GM23248 (cell line): ENCODE measurements around the gene CYP2A6. TPM values are rescaled to one million over a fixed set of nuclear protein-coding genes. Genes with fewer than 3 reads are reported as not detected.

ENCODE experiments used
- DNase-seq: peaks from one replicate; pipeline ENCODE4 v3.0.0-alpha.2; 2015
- H2AFZ ChIP-seq: fragments of 200-600 bp; sonication (generic); 2 replicates; pipeline ENCODE4 v1.6.1; 2016; ENCODE audit warnings: antibody characterized with exemption
- H3F3A ChIP-seq: fragments of 200-600 bp; sonication (generic); 2 replicates; pipeline ENCODE4 v1.6.1; 2016; ENCODE audit warnings: mild to moderate bottlenecking, antibody characterized with exemption, mixed run types; ENCODE audit not compliant: insufficient read depth
- H3K27ac ChIP-seq: fragments of 200-600 bp; sonication (generic); 2 replicates; pipeline ENCODE4 v1.5.1; 2016; ENCODE audit warnings: mild to moderate bottlenecking
- H3K27me3 ChIP-seq: fragments of 200-600 bp; sonication (generic); replicated peaks from 2 replicates; pipeline ENCODE4 v1.6.1; 2016; ENCODE audit warnings: mild to moderate bottlenecking; ENCODE audit not compliant: insufficient read depth
- H3K36me3 ChIP-seq: fragments of 200-600 bp; sonication (generic); 2 replicates; pipeline ENCODE4 v1.6.1; 2016; ENCODE audit warnings: low read depth, mild to moderate bottlenecking
- H3K4me1 ChIP-seq: fragments of 200-600 bp; sonication (generic); 2 replicates; pipeline ENCODE4 v1.6.1; 2016; ENCODE audit warnings: mild to moderate bottlenecking; ENCODE audit not compliant: insufficient read depth
- H3K4me2 ChIP-seq: fragments of 200-600 bp; sonication (generic); one replicate; pipeline ENCODE4 v1.6.1; 2016; ENCODE audit warnings: mild to moderate bottlenecking; ENCODE audit not compliant: unreplicated experiment
- H3K4me3 ChIP-seq: fragments of 200-600 bp; sonication (generic); 2 replicates; pipeline ENCODE4 v1.5.1; 2016; ENCODE audit warnings: mild to moderate bottlenecking
- H3K79me2 ChIP-seq: fragments of 200-600 bp; sonication (generic); 2 replicates; pipeline ENCODE4 v1.6.1; 2016; ENCODE audit warnings: mild to moderate bottlenecking; ENCODE audit not compliant: insufficient read depth
- H3K9ac ChIP-seq: fragments of 200-600 bp; sonication (generic); 2 replicates; pipeline ENCODE4 v1.6.1; 2016; ENCODE audit warnings: mild to moderate bottlenecking
- H3K9me2 ChIP-seq: fragments of 200-600 bp; sonication (generic); 2 replicates; pipeline ENCODE4 v1.6.1; 2016; ENCODE audit warnings: mixed run types, mild to moderate bottlenecking, moderate library complexity; ENCODE audit not compliant: insufficient read depth
- H3K9me3 ChIP-seq: fragments of 200-600 bp; sonication (generic); one replicate; pipeline ENCODE4 v1.6.1; 2017; ENCODE audit warnings: low read depth
- H4K20me1 ChIP-seq: fragments of 200-600 bp; sonication (generic); 2 replicates; pipeline ENCODE4 v1.6.0; 2016; ENCODE audit not compliant: insufficient read depth
- EZH2 ChIP-seq: fragments of 200-600 bp; sonication (generic); IDR thresholded peaks from 2 replicates; pipeline ENCODE4 v1.6.1; 2018; ENCODE audit warnings: antibody characterized with exemption, mild to moderate bottlenecking; ENCODE audit not compliant: insufficient read depth, poor library complexity, severe bottlenecking
- EZH2phosphoT487 ChIP-seq: fragments of 200-600 bp; sonication (generic); IDR thresholded peaks from 2 replicates; pipeline ENCODE4 v1.6.1; 2018; ENCODE audit warnings: antibody characterized with exemption, moderate library complexity, mild to moderate bottlenecking, low read depth; ENCODE audit not compliant: insufficient read depth
- WGBS, 2 experiments: methylation state at CpG; one replicate each; pipeline ENCODE4 v1.1.6; 2015 to 2017; ENCODE audit warnings: low lambda C conversion rate in 2 of 2, low coverage in 1 of 2; ENCODE audit errors: missing lambda C conversion rate in 2 of 2; 5-methylcytosine and 5-hydroxymethylcytosine counted together
- in situ Hi-C: fragments of 300-500 bp; cut with MboI; formaldehyde crosslinking; loops from 2 replicates; pipeline ENCODE4 v1.15.0; 2020
- polyA plus RNA-seq: library from polyadenylated mRNA; unstranded; fragments of >200 nt; fragmentation: Nextera tagmentation; extraction: Ambion mirVana; gene quantifications from 2 replicates; pipeline ENCODE4 v1.2.1, GENCODE V29; 2016
- total RNA-seq: library from RNA; depleted of rRNA; stranded (reverse); fragments of >200 nt; shearing (Covaris generic); gene quantifications from 2 replicates; pipeline ENCODE4 v1.2.3, GENCODE V29; 2014

CYP2A6 gene
- total and polyA plus RNA-seq, 2 experiments from 2014 or later: not detected

DNA sequence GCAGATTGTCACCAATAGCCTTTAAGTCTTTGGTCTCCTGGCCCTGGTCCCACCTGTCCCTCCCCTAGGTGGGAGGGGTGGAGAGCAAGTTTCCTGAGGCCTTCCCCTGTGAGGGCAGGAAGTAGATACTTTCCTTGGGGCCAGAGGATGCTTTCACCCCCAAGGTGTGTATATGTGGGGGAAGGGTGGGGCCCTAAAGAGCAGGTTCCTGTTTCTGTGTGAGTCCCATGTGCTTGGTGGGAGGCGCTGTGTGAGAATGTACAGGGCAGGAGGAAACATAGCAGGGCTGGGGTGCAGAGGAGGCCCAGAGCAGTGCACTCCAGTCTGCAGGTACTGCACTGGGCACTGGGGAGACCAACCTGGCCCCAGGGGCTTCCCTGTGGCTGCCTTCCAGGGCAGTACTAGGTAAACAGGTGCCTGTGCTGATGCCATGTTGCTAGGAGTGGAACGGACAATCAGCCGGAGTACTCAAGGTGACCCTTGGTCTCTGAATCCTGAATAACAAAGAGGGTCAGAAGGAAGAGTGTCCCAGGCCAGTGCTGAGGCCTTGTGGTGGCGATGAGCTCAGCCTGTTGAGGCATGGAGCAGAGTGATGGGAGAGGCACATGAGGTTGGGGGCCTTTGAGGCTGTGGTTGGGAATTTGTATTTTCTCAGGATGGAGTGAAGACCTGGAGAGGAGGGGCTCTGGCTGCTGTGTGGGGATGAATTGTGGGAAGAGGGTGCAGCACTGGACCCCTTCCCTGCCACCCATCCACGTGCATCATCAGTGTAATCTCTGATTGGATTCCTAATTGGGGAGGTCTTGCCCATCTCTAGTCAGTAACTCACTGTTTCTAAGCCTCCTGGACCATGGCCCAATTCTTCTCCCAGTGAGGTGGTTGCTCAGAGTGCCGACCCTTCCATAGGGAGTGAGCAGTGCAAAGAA lies 46.1 kb downstream of the CYP2A6 start:
- Histone ChIP-seq H3K4me3 (no peak overlapping the region), H3K79me2 (peaks cover 97% of the 10 kb centered on the region), H3F3A (peaks cover 23% of the 10 kb centered on the region), H3K9ac (no peak overlapping the region), H3K4me2 (no peak overlapping the region), H3K9me3 (no peaks in the 10 kb centered on the region), H3K9me2 (no peaks in the 10 kb centered on the region), H4K20me1 (0 out of 2 replicates have a peak, but pooled peaks cover 4% of the 10 kb centered on the region), H3K36me3 (0 out of 2 replicates have a peak, but pooled peaks cover 9% of the 10 kb centered on the region), H2AFZ (no peak overlapping the region), H3K27ac (no peak overlapping the region), H3K27me3 (no peaks in the 10 kb centered on the region), H3K4me1 (peaks cover 30% of the 10 kb centered on the region)
- WGBS, 2 experiments: 75 to 78% methylated on average over 6 of the region's 6 CpGs
- in situ Hi-C loops: no loop called here
- DNase-seq: no peak
- no peak for TF ChIP-seq EZH2phosphoT487
- TF ChIP-seq EZH2: no peak

DNA sequence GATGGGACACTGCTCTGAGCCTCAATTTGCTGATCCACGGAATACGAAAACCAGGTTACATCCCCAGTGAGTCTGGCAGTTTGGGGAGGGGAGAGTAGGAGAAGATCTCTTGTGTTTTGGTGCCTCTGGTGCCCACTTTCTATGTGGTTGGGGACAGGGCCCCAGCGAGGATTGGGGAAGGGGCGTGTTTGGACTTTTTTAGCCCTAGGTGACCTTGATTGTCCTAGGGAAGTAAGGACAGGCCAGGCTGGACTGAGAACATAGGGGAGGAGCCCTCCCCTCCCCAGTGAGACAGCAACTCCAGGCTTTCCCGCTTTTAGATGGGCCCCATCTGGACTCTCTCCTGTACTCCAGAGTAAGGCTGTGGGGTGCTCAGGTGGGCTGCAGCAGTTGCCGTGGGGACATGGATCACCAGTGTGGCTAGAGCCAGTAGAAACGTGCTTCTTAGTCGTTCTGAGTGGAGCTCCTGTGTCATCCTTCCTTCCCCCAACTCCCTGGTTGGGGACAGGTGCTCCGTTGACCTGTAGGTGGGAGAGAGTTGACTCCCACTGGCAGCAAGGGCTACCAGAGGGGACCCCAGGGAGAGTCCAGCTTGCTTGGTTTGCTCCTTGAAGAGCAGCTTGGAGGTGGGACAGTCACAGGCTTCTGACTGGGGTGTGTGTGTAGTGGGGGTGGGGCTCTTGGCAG lies 46.9 kb downstream of the CYP2A6 start:
- Histone ChIP-seq H3K36me3 (0 out of 2 replicates have a peak, but pooled peaks cover 9% of the 10 kb centered on the region), H4K20me1 (0 out of 2 replicates have a peak, but pooled peaks cover 4% of the 10 kb centered on the region), H2AFZ (no peak overlapping the region), H3K4me2 (peak overlapping the region; percentile 51), H3K9ac (peak overlapping the region; percentile 90), H3K4me1 (peaks cover 30% of the 10 kb centered on the region), H3K27me3 (no peaks in the 10 kb centered on the region), H3K9me3 (no peaks in the 10 kb centered on the region), H3F3A (peaks cover 24% of the 10 kb centered on the region), H3K27ac (peak overlapping the region; percentile 35), H3K79me2 (peaks cover 92% of the 10 kb centered on the region), H3K4me3 (peak overlapping the region; percentile 54), H3K9me2 (no peaks in the 10 kb centered on the region)
- in situ Hi-C loops: no loop called here
- no peak for TF ChIP-seq EZH2
- TF ChIP-seq EZH2phosphoT487: no peak
- no peak for DNase-seq
- WGBS, 2 experiments: 49 to 56% methylated on average over 9 of the region's 9 CpGs

DNA sequence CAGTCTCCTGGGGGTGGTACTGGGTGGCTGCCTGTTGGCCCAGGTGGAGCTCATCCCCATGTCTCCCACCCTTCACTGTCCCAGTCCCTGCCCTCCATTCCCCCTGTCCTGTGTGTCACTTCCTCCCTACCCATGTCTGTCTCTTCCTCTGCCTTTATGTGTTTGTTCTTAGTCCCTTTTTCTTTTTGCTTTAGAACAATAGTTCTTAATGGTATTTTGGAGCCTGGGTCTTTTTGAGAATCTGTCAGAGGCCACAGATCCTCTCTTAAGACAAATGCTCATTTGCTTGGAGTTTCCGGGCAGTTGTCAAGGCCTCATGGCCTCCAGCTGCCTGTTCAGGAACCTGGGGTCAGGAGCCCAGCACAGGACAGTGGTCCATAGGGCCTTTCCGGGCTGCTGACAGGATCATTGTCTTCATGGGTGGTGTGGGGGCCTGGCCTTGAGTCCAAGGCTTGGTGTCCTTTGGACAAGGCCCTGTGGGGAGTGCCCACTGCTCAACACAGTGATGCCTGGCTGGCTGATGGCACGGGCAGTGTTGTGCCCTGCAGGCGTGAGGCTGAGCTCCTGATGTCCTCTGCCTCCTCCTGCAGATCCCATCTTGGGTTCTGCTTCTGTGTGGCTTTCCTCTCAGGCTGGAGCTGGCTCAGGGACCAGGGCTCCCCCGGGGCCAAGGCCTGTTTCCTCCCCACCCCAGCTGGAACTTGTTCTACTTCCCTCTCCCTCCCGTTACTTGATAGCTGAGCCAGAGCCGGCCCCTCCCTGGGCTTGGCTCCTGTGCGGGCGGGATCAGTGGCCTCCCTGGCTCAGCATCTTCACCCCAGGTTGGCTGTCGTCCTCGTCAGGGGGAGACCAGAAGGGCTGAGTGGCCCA lies 47.7 kb downstream of the CYP2A6 start:
- H3K9ac ChIP-seq: peak overlapping the region; percentile 90
- H3K27me3 ChIP-seq: no peaks in the 10 kb centered on the region
- TF ChIP-seq EZH2phosphoT487: no peak
- TF ChIP-seq EZH2: no peak
- peak overlapping the region; percentile 54 for H3K4me3 ChIP-seq
- peak overlapping the region; percentile 51 for H3K4me2 ChIP-seq
- peaks cover 29% of the 10 kb centered on the region for H3F3A ChIP-seq
- no peaks in the 10 kb centered on the region for H3K9me3 ChIP-seq
- H3K36me3 ChIP-seq: 0 out of 2 replicates have a peak, but pooled peaks cover 5% of the 10 kb centered on the region
- 15 to 19% methylated on average over 11 of the region's 11 CpGs for WGBS, 2 experiments
- DNase-seq: peak; percentile 35
- H3K79me2 ChIP-seq: peaks cover 84% of the 10 kb centered on the region
- H2AFZ ChIP-seq: no peak overlapping the region
- H3K27ac ChIP-seq: peak overlapping the region; percentile 35
- peaks cover 35% of the 10 kb centered on the region for H3K4me1 ChIP-seq
- H4K20me1 ChIP-seq: 0 out of 2 replicates have a peak, but pooled peaks cover 4% of the 10 kb centered on the region
- in situ Hi-C loops: no loop called here
- no peaks in the 10 kb centered on the region for H3K9me2 ChIP-seq
